Endodermal cell (in vitro differentiated cells): ENCODE measurements around the gene CYGB. TPM values are rescaled to one million over a fixed set of nuclear protein-coding genes. Genes with fewer than 3 reads are reported as not detected.

ENCODE experiments used
- DNase-seq: peaks from one replicate; pipeline ENCODE4 v3.0.0-alpha.2; 2017
- H3K27ac ChIP-seq: 2 replicates; pipeline ENCODE4 v1.5.1; 2013; ENCODE audit warnings: mild to moderate bottlenecking, low read depth, low read length, moderate library complexity
- H3K27me3 ChIP-seq: 2 replicates; pipeline ENCODE4 v1.6.1; 2013; ENCODE audit warnings: mild to moderate bottlenecking, low read length, moderate library complexity; ENCODE audit not compliant: insufficient read depth, control insufficient read depth, poor library complexity, severe bottlenecking
- H3K36me3 ChIP-seq: 2 replicates; pipeline ENCODE4 v1.7.0; 2013; ENCODE audit warnings: mild to moderate bottlenecking, low read length, moderate library complexity; ENCODE audit not compliant: control insufficient read depth, insufficient read depth
- H3K4me1 ChIP-seq: one replicate; pipeline ENCODE4 v1.7.0; 2013; ENCODE audit warnings: low read length; ENCODE audit not compliant: control insufficient read depth, insufficient read depth
- H3K4me3 ChIP-seq: 2 replicates; pipeline ENCODE4 v1.5.1; 2013; ENCODE audit warnings: mild to moderate bottlenecking, low read length, moderate library complexity
- H3K9ac ChIP-seq: 2 replicates; pipeline ENCODE4 v1.6.1; 2013; ENCODE audit warnings: mild to moderate bottlenecking, low read length, moderate library complexity; ENCODE audit not compliant: poor library complexity, severe bottlenecking; ENCODE audit errors: extremely low read depth
- H3K9me3 ChIP-seq: 2 replicates; pipeline ENCODE4 v1.6.1; 2013; ENCODE audit warnings: mild to moderate bottlenecking, low read length, moderate library complexity; ENCODE audit not compliant: control insufficient read depth
- H3K27ac Mint-ChIP-seq: 2 replicates; pipeline ENCODE4 v1.8.0; 2020; ENCODE audit warnings: mixed read lengths
- H3K27me3 Mint-ChIP-seq: 2 replicates; pipeline ENCODE4 v1.8.0; 2021; ENCODE audit warnings: mild to moderate bottlenecking, mixed read lengths; ENCODE audit not compliant: insufficient read depth
- H3K36me3 Mint-ChIP-seq: 2 replicates; pipeline ENCODE4 v1.8.0; 2020; ENCODE audit warnings: low read depth, mixed read lengths
- H3K4me1 Mint-ChIP-seq: 2 replicates; pipeline ENCODE4 v1.8.0; 2020; ENCODE audit warnings: mixed read lengths
- H3K4me3 Mint-ChIP-seq: 2 replicates; pipeline ENCODE4 v1.8.0; 2020; ENCODE audit warnings: mild to moderate bottlenecking, moderate library complexity, mixed read lengths
- H3K9me3 Mint-ChIP-seq: 2 replicates; pipeline ENCODE4 v1.8.0; 2020; ENCODE audit warnings: mild to moderate bottlenecking, mixed read lengths
- CTCF ChIP-seq: fragments of 200-600 bp; sonication (generic); conservative IDR thresholded peaks from 2 replicates; pipeline ENCODE4 v1.5.0; 2021; ENCODE audit warnings: antibody characterized with exemption, mild to moderate bottlenecking
- WGBS, 2 experiments: methylation state at CpG; one replicate each; pipeline versions ENCODE4 v1.1.5 to v1.1.7; 2013; ENCODE audit warnings: missing lambda C conversion rate in 2 of 2, mixed read lengths in 1 of 2; ENCODE audit not compliant: insufficient coverage in 1 of 2, insufficient read length in 1 of 2; 5-methylcytosine and 5-hydroxymethylcytosine counted together
- total RNA-seq, 2 donors: library from RNA; stranded (reverse); fragmentation: NEBNext Ultra II Directional in 1 of 2; extraction: Animal tissue kit (Norgen Biotek cat#: 25700) in 1 of 2; gene quantifications; 2 replicates in 1 of 2; 3 replicates in 1 of 2; pipeline ENCODE4 v1.2.1, GENCODE V29; 2021

Gene CYGB
- total RNA-seq, 2 donors from 2014 or later, result 2.0 to 3.4 TPM

- no peaks in the 10 kb centered on the region for H3K9me3 ChIP-seq
- no peaks in the 10 kb centered on the region for H3K27me3 ChIP-seq
- peaks cover 5% of the 10 kb centered on the region for H3K4me1 ChIP-seq
- no peak for TF ChIP-seq CTCF
- Mint-ChIP-seq H3K4me1 (peaks cover 21% of the 10 kb centered on the region), H3K4me3 (peak overlapping the region; percentile 94), H3K27me3 (no peaks in the 10 kb centered on the region), H3K36me3 (peaks cover 28% of the 10 kb centered on the region), H3K27ac (peak overlapping the region; percentile 92), H3K9me3 (no peaks in the 10 kb centered on the region)
- H3K9ac ChIP-seq, result peak overlapping the region; percentile 64
- H3K4me3 ChIP-seq, result peak overlapping the region; percentile 96
- peaks cover 27% of the 10 kb centered on the region for H3K36me3 ChIP-seq
- no peak overlapping the region for H3K27ac ChIP-seq
- peak; percentile 52 for DNase-seq
- 47 to 69% methylated on average over 20 to 30 of the region's 30 CpGs for WGBS, 2 experiments
Measured at GRCh38 chr17:76556765-76557367, 19.4 kb upstream of the CYGB start.

GRCh38 chr17:76554131-76554530 lies 16.6 kb upstream of the CYGB start:
- no peaks in the 10 kb centered on the region for H3K27me3 Mint-ChIP-seq
- Histone ChIP-seq H3K27ac (no peak overlapping the region), H3K9ac (no peak overlapping the region), H3K4me3 (no peak overlapping the region), H3K36me3 (peaks cover 1% of the 10 kb centered on the region), H3K27me3 (no peaks in the 10 kb centered on the region), H3K4me1 (no peaks in the 10 kb centered on the region), H3K9me3 (no peaks in the 10 kb centered on the region)
- no peak for DNase-seq
- WGBS, 2 experiments, result 80 to 81% methylated on average over 6 of the region's 6 CpGs
- H3K4me3 Mint-ChIP-seq, result no peak overlapping the region
- no peaks in the 10 kb centered on the region for H3K9me3 Mint-ChIP-seq
- no peak overlapping the region for H3K27ac Mint-ChIP-seq
- TF ChIP-seq CTCF, result no peak
- H3K4me1 Mint-ChIP-seq, result peaks cover 16% of the 10 kb centered on the region
- peaks cover 5% of the 10 kb centered on the region for H3K36me3 Mint-ChIP-seq

- Histone ChIP-seq H3K4me1 (no peaks in the 10 kb centered on the region), H3K9me3 (no peaks in the 10 kb centered on the region), H3K9ac (no peak overlapping the region), H3K27me3 (no peaks in the 10 kb centered on the region), H3K27ac (no peak overlapping the region), H3K4me3 (no peak overlapping the region), H3K36me3 (no peaks in the 10 kb centered on the region)
- Mint-ChIP-seq H3K4me3 (no peak overlapping the region), H3K27me3 (no peaks in the 10 kb centered on the region), H3K4me1 (peaks cover 8% of the 10 kb centered on the region), H3K9me3 (no peaks in the 10 kb centered on the region), H3K27ac (no peak overlapping the region), H3K36me3 (no peaks in the 10 kb centered on the region)
- no peak for DNase-seq
- TF ChIP-seq CTCF, result no peak
- WGBS, 2 experiments, result 90 to 91% methylated on average over 4 to 7 of the region's 8 CpGs
Measured at GRCh38 chr17:76553178-76553908, 15.8 kb upstream of the CYGB start.
